K562 (cell line): ENCODE measurements around the gene TMEM205. TPM values are rescaled to one million over a fixed set of nuclear protein-coding genes. Genes with fewer than 3 reads are reported as not detected.

Experiments used
- HNRNPH1 ChIP-seq: fragments of 200-400 bp; formaldehyde crosslinking; optimal IDR thresholded peaks from 2 replicates; pipeline ENCODE3; 2017; ENCODE audit warnings: low read depth, mild to moderate bottlenecking, low read length, moderate library complexity
- KHSRP ChIP-seq: fragments of 450-650 bp; IDR thresholded peaks from 2 replicates; pipeline ENCODE4 v1.6.1; 2017
- LARP7 ChIP-seq: fragments of 450-650 bp; IDR thresholded peaks from 2 replicates; pipeline ENCODE4 v1.6.1; 2016
- SIN3A ChIP-seq, 2 experiments: fragments of 150-350 bp in 1 of 2; IDR thresholded peaks; 2 replicates each; pipeline ENCODE4 v1.6.1; 2011 to 2016; ENCODE audit warnings: borderline replicate concordance in 2 of 2, low read depth in 2 of 2, low read length in 2 of 2, mild to moderate bottlenecking in 2 of 2, moderate library complexity in 2 of 2; ENCODE audit not compliant: control insufficient read depth in 1 of 2
- SMAD4 ChIP-seq: fragments of 250-450 bp; sonication (Bioruptor Pico); conservative IDR thresholded peaks from 2 replicates; pipeline ENCODE4 v1.8.0; 2021; ENCODE audit warnings: inconsistent platforms, mild to moderate bottlenecking, moderate library complexity
- TFAP4 ChIP-seq: sonication (generic); formaldehyde crosslinking; IDR thresholded peaks from 2 replicates; pipeline ENCODE4 v1.8.0; 2022; ENCODE audit warnings: missing genetic modification reagents, mild to moderate bottlenecking, moderate library complexity, borderline replicate concordance
- TOE1 ChIP-seq, 2 experiments: fragments of 450-650 bp in 1 of 2; sonication (generic) in 1 of 2; formaldehyde crosslinking in 1 of 2; IDR thresholded peaks; 2 replicates each; pipeline versions ENCODE4 v1.7.1 to v1.8.0; 2016 to 2022; ENCODE audit warnings: borderline replicate concordance in 2 of 2, mild to moderate bottlenecking in 2 of 2, antibody characterized with exemption in 1 of 2, inconsistent platforms in 1 of 2, low read depth in 1 of 2, missing genetic modification reagents in 1 of 2, moderate library complexity in 1 of 2
- TRIM25 ChIP-seq: fragments of 450-650 bp; IDR thresholded peaks from 2 replicates; pipeline ENCODE4 v1.7.0; 2016; ENCODE audit warnings: borderline replicate concordance
- ZFP36 ChIP-seq: fragments of 150-350 bp; IDR thresholded peaks from 2 replicates; pipeline ENCODE4 v1.6.1; 2018; ENCODE audit warnings: low read length, low read depth; ENCODE audit not compliant: partially characterized antibody
- ZNF407 ChIP-seq: fragments of 450-650 bp; IDR thresholded peaks from 2 replicates; pipeline ENCODE4 v1.6.1; 2016; ENCODE audit warnings: low read depth
- ZNF76 ChIP-seq: fragments of 250-450 bp; sonication (Bioruptor Pico); IDR thresholded peaks from 2 replicates; pipeline ENCODE4 v1.4.0; 2020; ENCODE audit warnings: mild to moderate bottlenecking, moderate library complexity, borderline replicate concordance
- ZNF830 ChIP-seq: fragments of 250-450 bp; sonication (Bioruptor Pico); IDR thresholded peaks from 2 replicates; pipeline ENCODE4 v1.5.0; 2021; ENCODE audit warnings: mild to moderate bottlenecking
- polyA plus RNA-seq, 8 experiments: library from polyadenylated mRNA; depleted of rRNA in 4 of 8; stranded (reverse) in 5 of 8; unstranded in 3 of 8; fragments of >200 nt; fragmentation: Nextera tagmentation in 2 of 8; fragmentation: Illumina TruSeq in 1 of 8; extraction: Ambion mirVana in 2 of 8; extraction: Trizol in 1 of 8; gene quantifications; 2 replicates each; pipeline versions ENCODE4 v1.2.1 to v1.2.3, GENCODE V29; 2011 to 2014; ENCODE audit warnings: inconsistent platforms in 1 of 8, missing spikeins in 1 of 8
- total RNA-seq, 7 experiments: library from RNA; depleted of rRNA in 6 of 7; stranded (reverse); fragments of >200 nt in 6 of 7; fragmentation: Illumina TruSeq in 2 of 7; extraction: Trizol in 2 of 7; gene quantifications; 2 replicates each; pipeline versions ENCODE4 v1.2.1 to v1.2.3, GENCODE V29; 2011 to 2021; ENCODE audit warnings: low replicate concordance in 1 of 7

TMEM205 gene
- total and polyA plus RNA-seq, 9 of the 15 experiments (the other 6 are each of a cell fraction or from before 2014, with no cell fraction given), result 21.3 to 81.5 (median 44.1) TPM

GRCh38 chr19:11293433-11294389 is 52.4 kb downstream of the TMEM205 start (continued):
- TF ChIP-seq TRIM25 (0 out of 2 replicates have a peak, but pooled peaks have one; percentile 24), SMAD4 (CRISPR knock-in tag) (no peak; the same call in 1 of the 2 replicates), KHSRP (0 out of 2 replicates have a peak, but pooled peaks have one; percentile 22), ZNF76 (CRISPR knock-in tag) (no peak), HNRNPH1 (no peak), ZNF407 (peak; percentile 36; the same call in 1 of the 2 replicates), TOE1 (IDR thresholded peaks at IDR 0.05; ENCODE audit: borderline replicate concordance) (peak; percentile 56; the same call in 1 of the 2 replicates), TOE1 (CRISPR knock-in tag; IDR thresholded peaks at IDR 0.05; ENCODE audit: borderline replicate concordance, low read depth) (no peak), SIN3A (IDR thresholded peaks at IDR 0.05; ENCODE audit: borderline replicate concordance in 2 of 2, control insufficient read depth in 1 of 2, low read depth in 2 of 2, low read length in 2 of 2) (no peak), TFAP4 (CRISPR knock-in tag) (peak; percentile 74; the same call in 1 of the 2 replicates), LARP7 (peak; percentile 88; the same call in 1 of the 2 replicates), ZFP36 (no peak), ZNF830 (CRISPR knock-in tag) (no peak)
